GM18498 (cell line): Measurements from ENCODE around the gene LSM14A.
"Not testable (repeated sequence)": the region's sequence is repeated elsewhere in the genome, so short reads cannot be mapped to it uniquely, and the experiment has no call there.

Source experiments
- ATAC-seq: cut with Tn5 transposase; IDR thresholded peaks from one replicate; pipeline ENCODE4 v1.9.1; 2021; ENCODE audit warnings: mild to moderate bottlenecking, moderate library complexity; ENCODE audit not compliant: unreplicated experiment

LSM14A gene

GRCh38 chr19:34155686-34156085, 16.6 kb upstream of the LSM14A start:
- ATAC-seq = no peak

GRCh38 chr19:34158966-34159365, 13.3 kb upstream of the LSM14A start:
- ATAC-seq = not testable (repeated sequence)

- ATAC-seq = not testable (repeated sequence)
Observed at GRCh38 chr19:34159541-34159940, 12.8 kb upstream of the LSM14A start.

- ATAC-seq = not testable (repeated sequence)
Observed at GRCh38 chr19:34161902-34162301, 10.4 kb upstream of the LSM14A start.

GRCh38 chr19:34165295-34165738, 7.0 kb upstream of the LSM14A start:
- no peak for ATAC-seq

GRCh38 chr19:34169475-34170199, 2.7 kb upstream of the LSM14A start:
- not testable (repeated sequence) for ATAC-seq

GRCh38 chr19:34171539-34171876, 796 bp upstream of the LSM14A start:
- ATAC-seq = peak; percentile 11

GRCh38 chr19:34172661-34173192, 423 bp downstream of the LSM14A start:
- peak; percentile 42 for ATAC-seq

GRCh38 chr19:34173193-34173956, 1.1 kb downstream of the LSM14A start:
- no peak for ATAC-seq

- not testable (repeated sequence) for ATAC-seq
Observed at GRCh38 chr19:34175173-34175572, 2.9 kb downstream of the LSM14A start.

GRCh38 chr19:34176581-34176980, 4.3 kb downstream of the LSM14A start:
- ATAC-seq = no peak

- ATAC-seq = no peak
Observed at GRCh38 chr19:34178274-34178610, 5.9 kb downstream of the LSM14A start.

- no peak for ATAC-seq
Observed at GRCh38 chr19:34179066-34179465, 6.8 kb downstream of the LSM14A start.

- no peak for ATAC-seq
Observed at GRCh38 chr19:34180273-34180672, 8.0 kb downstream of the LSM14A start.

GRCh38 chr19:34180709-34181108, 8.4 kb downstream of the LSM14A start:
- ATAC-seq = no peak

- no peak for ATAC-seq
Observed at GRCh38 chr19:34181111-34181864, 9.0 kb downstream of the LSM14A start.

- ATAC-seq = no peak
Observed at GRCh38 chr19:34182125-34182524, 9.8 kb downstream of the LSM14A start.

GRCh38 chr19:34184880-34185491, 12.7 kb downstream of the LSM14A start:
- no peak for ATAC-seq

GRCh38 chr19:34186205-34186604, 13.9 kb downstream of the LSM14A start:
- ATAC-seq = no peak

- no peak for ATAC-seq
Observed at GRCh38 chr19:34187011-34187410, 14.7 kb downstream of the LSM14A start.

GRCh38 chr19:34188408-34188807, 16.1 kb downstream of the LSM14A start:
- ATAC-seq = no peak
